HG03103 (cell line): ENCODE measurements around the gene HMGN4.

ENCODE experiments used
- ATAC-seq: cut with Tn5 transposase; IDR thresholded peaks from one replicate; pipeline ENCODE4 v1.9.1; 2021; ENCODE audit warnings: low read depth; ENCODE audit not compliant: unreplicated experiment

The HMGN4 gene

GRCh38 chr6:26576407-26576843 lies 38.3 kb downstream of the HMGN4 start:
- no peak for ATAC-seq

DNA sequence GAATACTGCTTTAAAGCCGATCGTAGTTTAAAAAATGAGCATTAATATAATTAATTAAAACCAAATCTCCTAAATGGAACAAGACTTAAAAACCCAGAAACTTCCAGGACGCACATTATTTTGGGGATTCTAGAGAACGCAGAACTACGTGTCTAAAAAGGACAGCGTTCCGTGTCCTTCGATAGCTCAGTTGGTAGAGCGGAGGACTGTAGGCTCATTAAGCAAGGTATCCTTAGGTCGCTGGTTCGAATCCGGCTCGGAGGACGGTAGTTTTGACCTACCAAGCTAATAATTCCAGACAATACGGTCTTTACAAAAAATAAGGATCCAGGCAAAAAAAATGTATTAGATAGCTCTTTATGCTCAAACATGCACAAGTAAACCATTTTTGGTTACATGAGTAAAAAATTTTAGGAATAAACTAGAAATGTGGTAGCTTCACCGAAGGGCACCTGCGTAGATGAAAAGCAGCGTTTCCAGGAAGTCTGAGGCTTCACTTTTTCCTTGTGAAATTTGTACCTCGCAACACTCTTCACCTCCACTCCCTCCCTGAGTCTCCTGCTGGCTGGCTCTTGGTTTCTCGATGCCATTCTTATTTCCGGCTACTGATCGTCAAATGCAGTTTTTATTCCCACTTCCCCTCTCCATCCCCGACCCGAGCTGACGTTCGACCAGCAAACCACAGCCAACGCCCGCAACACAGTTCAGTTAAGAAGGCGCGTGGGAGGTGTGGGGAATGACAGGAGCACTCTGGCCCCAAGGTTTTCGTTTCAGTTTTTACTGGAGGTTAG lies 39.0 kb downstream of the HMGN4 start:
- no peak for ATAC-seq

- ATAC-seq: no peak
Observed at GRCh38 chr6:26577720-26578072, 39.5 kb downstream of the HMGN4 start.

DNA sequence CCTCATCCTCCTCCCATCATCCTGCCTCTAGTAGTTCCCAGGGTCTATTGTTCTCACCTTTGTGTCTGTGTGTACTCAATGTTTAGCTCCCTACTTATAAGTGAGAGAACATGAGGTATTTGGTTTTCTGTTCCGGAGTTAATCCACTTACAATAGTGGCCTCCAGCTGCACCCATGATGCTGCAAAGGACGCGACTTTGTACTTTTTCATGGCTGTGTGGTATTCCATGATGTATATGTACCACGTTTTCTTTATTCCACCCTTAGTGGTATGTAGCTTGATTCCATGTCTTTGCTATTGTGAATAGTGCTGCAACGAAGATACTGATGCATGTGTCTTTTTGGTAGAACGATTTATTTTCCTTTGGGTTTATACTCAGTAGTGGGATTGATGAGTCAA lies 40.1 kb downstream of the HMGN4 start:
- no peak for ATAC-seq

- ATAC-seq: no peak
Observed at GRCh38 chr6:26578741-26579140, 40.6 kb downstream of the HMGN4 start.

DNA sequence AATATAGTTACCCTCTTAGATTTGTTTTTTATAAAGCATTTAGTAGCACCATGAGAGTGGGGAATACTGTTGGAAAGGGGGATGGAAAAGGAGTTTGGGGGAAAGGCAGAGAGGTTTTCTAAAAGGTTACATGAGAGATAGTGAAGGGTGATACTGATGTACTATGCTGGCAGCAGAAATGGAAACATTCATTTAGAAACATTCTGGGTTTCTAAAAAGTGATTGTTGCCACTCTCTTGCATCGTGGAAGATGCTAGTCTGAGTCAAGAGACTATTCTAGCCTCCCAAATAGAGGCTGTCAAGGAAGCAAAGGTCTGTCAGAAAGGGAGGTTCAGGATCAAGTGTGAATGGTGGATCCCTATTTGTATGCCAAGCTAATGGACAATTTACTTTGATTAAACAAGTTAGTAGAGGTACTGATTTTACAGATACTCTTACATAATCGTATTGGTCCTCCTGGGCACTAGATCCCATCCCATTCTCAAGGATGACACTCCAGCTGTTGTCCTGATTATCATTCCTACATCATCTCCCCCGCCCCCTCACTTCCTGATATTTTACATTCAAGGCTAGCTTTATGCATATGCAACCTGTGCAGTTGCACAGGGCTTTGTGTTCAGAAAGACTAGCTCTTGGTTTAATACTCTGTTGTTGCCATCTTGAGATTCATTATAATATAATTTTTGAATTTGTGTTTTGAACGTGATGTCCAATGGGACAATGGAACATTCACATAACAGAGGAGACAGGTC lies 43.2 kb downstream of the HMGN4 start:
- no peak for ATAC-seq

GRCh38 chr6:26588965-26589364 lies 50.8 kb downstream of the HMGN4 start:
- ATAC-seq: no peak

- ATAC-seq: no peak
Observed at GRCh38 chr6:26592649-26593048, 54.5 kb downstream of the HMGN4 start.

DNA sequence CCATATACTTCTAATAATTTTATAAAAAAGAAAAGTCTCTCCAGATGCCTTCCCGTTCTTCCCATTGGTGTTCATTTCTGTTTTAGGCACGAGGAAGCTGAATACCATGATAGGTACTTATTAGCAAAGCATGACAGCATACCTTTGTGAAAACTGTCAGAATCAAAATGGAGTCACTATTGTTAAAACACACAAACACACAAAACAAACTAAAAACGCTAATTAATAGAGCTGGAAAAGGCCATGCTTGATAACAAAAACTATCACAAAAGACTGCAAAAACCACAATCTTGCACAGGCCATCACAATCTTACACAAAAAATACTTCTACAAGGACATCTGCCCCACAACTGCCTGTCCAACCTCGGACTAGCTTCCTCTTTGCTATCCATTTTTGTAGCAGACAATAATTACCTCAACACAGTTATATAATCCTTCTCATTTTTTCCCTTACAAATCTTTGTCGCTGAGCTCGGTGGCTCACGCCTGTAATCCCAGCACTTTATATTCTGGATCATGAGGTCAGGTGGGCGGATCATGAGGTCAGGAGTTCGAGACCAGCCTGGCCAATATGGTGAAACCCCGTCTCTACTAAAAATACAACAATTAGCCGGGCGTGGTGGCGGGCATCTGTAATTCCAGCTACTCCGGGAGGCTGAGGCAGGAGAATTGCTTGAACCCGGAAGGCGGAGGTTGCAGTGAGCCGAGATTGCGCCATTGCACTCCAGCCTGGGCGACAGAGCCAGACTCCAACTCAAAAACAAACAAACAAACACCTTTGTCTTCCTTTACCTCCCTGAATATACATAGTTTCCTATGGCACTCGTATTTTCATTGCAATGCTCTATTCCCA lies 55.3 kb downstream of the HMGN4 start:
- ATAC-seq: no peak

DNA sequence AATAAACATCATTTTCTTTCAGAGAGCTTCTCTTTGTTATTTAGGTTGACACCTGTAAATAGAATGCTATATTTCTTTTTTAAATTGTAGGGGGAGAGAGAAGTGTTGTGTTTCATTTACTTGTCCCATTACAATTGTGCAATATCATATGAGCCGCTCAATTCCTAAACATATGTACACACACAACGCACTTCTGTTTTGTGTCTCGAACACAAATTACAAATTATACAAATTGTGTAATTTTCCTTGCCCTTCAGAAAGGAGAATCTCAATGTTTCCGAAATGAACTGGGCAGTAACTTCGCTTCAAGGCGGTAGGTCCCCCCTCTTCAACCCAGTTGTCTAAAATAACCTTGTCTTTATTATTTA lies 55.9 kb downstream of the HMGN4 start:
- ATAC-seq: no peak

DNA sequence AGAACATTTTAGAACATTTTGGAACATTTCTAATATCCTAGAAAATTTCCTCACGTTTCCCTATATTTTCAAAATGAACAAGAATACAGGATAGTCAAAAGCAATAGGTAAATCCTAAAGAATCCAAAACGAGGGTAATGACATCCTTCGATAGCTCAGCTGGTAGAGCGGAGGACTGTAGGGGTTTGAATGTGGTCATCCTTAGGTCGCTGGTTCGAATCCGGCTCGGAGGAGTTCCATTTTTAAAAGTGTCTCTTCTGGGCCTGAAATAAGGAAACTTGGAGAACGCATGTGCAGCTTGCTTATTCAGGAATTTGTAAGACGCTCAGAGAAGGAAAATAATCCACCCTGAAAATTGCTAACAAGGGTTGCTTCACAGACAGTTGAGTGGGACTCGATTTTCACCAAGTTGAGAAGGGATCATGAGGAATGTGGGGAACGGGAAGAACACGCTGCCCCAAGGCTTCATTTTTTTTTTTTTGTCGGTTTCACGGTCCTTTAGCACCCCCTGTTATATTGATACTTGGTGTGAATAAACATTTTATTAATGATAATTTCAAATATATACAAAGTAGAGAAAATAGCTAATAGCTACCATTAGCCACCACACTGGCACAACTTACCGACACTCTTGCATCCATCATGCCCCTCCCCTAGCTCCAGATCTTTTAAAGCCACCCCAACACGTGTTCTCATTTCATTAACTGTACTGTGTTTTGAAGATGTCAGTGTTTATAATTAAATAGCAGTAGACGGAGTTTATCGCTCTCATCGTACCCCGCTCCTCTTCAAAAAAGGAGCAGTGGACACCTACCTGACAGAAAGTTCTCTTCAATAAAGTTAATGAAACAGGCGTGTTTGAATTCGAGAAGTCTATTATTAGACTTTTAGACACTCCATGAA lies 56.8 kb downstream of the HMGN4 start:
- no peak for ATAC-seq

DNA sequence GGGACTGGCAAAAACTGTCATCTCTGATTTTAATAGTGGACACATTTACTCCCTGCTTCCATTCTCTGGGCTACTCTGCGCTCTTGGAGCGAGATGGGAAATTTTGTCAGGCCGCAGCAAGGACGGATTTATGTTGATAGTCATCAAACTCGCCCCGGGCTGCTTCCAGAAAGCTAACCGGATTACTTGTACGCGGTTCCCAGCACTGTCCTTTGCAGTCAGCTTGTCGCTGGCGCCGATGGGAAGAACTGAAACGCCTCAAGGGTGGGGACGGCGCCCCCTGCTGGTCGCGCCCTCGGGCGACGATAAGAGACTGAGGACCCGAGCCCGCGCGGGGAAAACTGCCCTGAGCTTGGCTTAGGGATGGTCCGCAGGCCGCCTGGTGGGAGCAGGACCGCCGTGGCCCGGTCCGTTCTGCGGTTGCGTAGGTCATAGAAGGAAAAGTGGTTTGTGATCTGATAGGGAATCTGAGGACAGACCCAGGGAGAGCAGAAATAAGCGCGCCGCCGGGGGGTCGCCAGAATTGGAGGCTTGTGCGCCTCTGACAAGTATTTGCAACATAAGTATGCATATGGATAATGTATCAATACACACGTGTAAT lies 57.6 kb downstream of the HMGN4 start:
- ATAC-seq: no peak
